Mesendoderm (in vitro differentiated cells): ENCODE data around the gene IGF2BP1.
"Not testable (repeated sequence)": the region's sequence is repeated elsewhere in the genome, so short reads cannot be mapped to it uniquely, and the experiment has no call there.

Source experiments
- DNase-seq: peaks from one replicate; pipeline ENCODE4 v3.0.0; 2013
- H2AK5ac ChIP-seq: 2 replicates; pipeline ENCODE4 v1.6.1; 2013; ENCODE audit warnings: low read length, inconsistent platforms
- H2BK120ac ChIP-seq: 2 replicates; pipeline ENCODE4 v1.6.1; 2013; ENCODE audit warnings: low read depth, mild to moderate bottlenecking, low read length, moderate library complexity, mixed read lengths
- H2BK15ac ChIP-seq: replicated peaks from 2 replicates; pipeline ENCODE4 v1.6.1; 2013; ENCODE audit warnings: low read depth, mild to moderate bottlenecking, moderate library complexity
- H2BK5ac ChIP-seq: 2 replicates; pipeline ENCODE4 v1.6.1; 2013; ENCODE audit warnings: low read length, inconsistent platforms
- H3K18ac ChIP-seq: 2 replicates; pipeline ENCODE4 v1.6.1; 2013; ENCODE audit warnings: mild to moderate bottlenecking, low read length, mixed read lengths
- H3K23ac ChIP-seq: one replicate; pipeline ENCODE4 v1.6.1; 2013; ENCODE audit warnings: low read length
- H3K27ac ChIP-seq: 2 replicates; pipeline ENCODE4 v1.5.1; 2013; ENCODE audit warnings: low read depth, mild to moderate bottlenecking, inconsistent platforms, low read length, moderate library complexity
- H3K27me3 ChIP-seq: 2 replicates; pipeline ENCODE4 v1.6.1; 2013; ENCODE audit warnings: low read length, control low read depth, mild to moderate bottlenecking, inconsistent platforms; ENCODE audit not compliant: insufficient read depth, poor library complexity
- H3K36me3 ChIP-seq: 2 replicates; pipeline ENCODE4 v1.6.1; 2013; ENCODE audit warnings: low read length, inconsistent platforms; ENCODE audit not compliant: control insufficient read depth, insufficient read depth
- H3K4ac ChIP-seq: one replicate; pipeline ENCODE4 v1.6.1; 2013; ENCODE audit warnings: low read depth, mild to moderate bottlenecking, low read length, moderate library complexity
- H3K4me1 ChIP-seq: 2 replicates; pipeline ENCODE4 v1.6.1; 2013; ENCODE audit warnings: low read depth, low read length, inconsistent platforms; ENCODE audit not compliant: control insufficient read depth
- H3K4me2 ChIP-seq: 2 replicates; pipeline ENCODE4 v1.6.1; 2013; ENCODE audit warnings: low read length
- H3K4me3 ChIP-seq: 2 replicates; pipeline ENCODE4 v1.5.1; 2013; ENCODE audit warnings: mild to moderate bottlenecking, low read length
- H3K56ac ChIP-seq: one replicate; pipeline ENCODE4 v1.6.1; 2013; ENCODE audit warnings: low read length
- H3K79me1 ChIP-seq: 2 replicates; pipeline ENCODE4 v1.6.1; 2013; ENCODE audit warnings: low read length, inconsistent platforms
- H3K79me2 ChIP-seq: 2 replicates; pipeline ENCODE4 v1.6.1; 2013; ENCODE audit warnings: mild to moderate bottlenecking, low read length; ENCODE audit not compliant: control insufficient read depth, insufficient read depth
- H3K9ac ChIP-seq: 2 replicates; pipeline ENCODE4 v1.6.1; 2013; ENCODE audit warnings: low read length, inconsistent platforms
- H4K5ac ChIP-seq: one replicate; pipeline ENCODE4 v1.6.1; 2013; ENCODE audit warnings: low read length
- H4K8ac ChIP-seq: one replicate; pipeline ENCODE4 v1.6.1; 2013; ENCODE audit warnings: low read depth, mild to moderate bottlenecking, control low read depth, low read length, moderate library complexity
- WGBS: extraction: QIAGEN DNeasy Blood & Tissue Kit; methylation state at CpG from one replicate; pipeline ENCODE4 v1.1.7; 2013; ENCODE audit warnings: low lambda C conversion rate, missing lambda C conversion rate; ENCODE audit not compliant: insufficient coverage; ENCODE audit errors: extremely low coverage; 5-methylcytosine and 5-hydroxymethylcytosine counted together

The IGF2BP1 gene

DNA sequence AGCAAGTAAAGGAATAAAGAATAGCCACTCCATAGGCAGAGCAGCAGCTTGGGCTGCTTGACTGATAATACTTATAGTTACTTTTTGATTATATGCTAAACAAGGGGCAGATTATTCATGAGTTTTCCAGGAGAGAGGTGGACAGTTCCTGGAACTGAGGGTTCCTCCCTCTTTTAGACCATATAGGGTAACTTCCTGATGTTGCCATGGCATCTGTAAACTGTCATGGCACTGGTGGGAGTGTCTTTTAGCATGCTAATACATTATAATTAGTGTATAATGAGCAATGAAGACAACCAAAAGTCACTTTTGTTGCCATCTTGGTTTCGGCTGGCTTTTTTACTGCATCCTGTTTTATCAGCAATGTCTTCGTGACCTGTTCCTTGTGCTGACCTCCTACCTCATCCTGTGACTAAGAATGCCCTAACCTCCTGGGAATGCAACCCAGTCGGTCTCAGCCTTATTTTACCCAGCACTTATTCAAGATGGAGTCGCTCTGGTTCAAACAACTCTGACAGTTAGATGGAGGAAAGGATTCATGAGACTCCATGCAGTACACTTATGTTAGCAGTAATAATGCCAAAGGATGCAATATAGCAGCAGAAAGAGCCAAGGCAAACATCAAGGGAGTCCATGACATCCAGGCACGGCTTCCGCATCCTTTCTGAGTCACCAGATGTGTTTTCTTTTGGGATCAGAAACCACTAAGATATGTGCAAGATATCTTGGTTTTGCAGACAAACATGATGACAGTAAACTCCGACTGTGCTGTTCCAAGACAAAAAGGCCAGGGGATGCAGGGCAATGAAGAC is 79.6 kb downstream of the IGF2BP1 start:
- H3K4me3 ChIP-seq: no peak overlapping the region
- no peak overlapping the region for H4K5ac ChIP-seq
- no peak overlapping the region for H3K4ac ChIP-seq
- no peak overlapping the region for H2BK5ac ChIP-seq
- DNase-seq: no peak
- no peak overlapping the region for H3K9ac ChIP-seq
- H3K18ac ChIP-seq: no peak overlapping the region
- no peak overlapping the region for H2BK15ac ChIP-seq
- no CpG with 5 or more reads among the region's 7 CpGs for WGBS
- no peaks in the 10 kb centered on the region for H3K4me1 ChIP-seq
- H3K4me2 ChIP-seq: no peak overlapping the region
- H3K79me2 ChIP-seq: no peaks in the 10 kb centered on the region
- no peaks in the 10 kb centered on the region for H3K36me3 ChIP-seq
- no peak overlapping the region for H3K23ac ChIP-seq
- no peak overlapping the region for H3K56ac ChIP-seq
- no peaks in the 10 kb centered on the region for H3K79me1 ChIP-seq
- H2AK5ac ChIP-seq: no peak overlapping the region
- H4K8ac ChIP-seq: no peak overlapping the region
- H3K27me3 ChIP-seq: no peaks in the 10 kb centered on the region
- H3K27ac ChIP-seq: no peak overlapping the region
- no peak overlapping the region for H2BK120ac ChIP-seq

GRCh38 chr17:49078248-49078647 is 81.1 kb downstream of the IGF2BP1 start:
- Histone ChIP-seq H4K8ac (no peak overlapping the region), H3K18ac (no peak overlapping the region), H3K4ac (no peak overlapping the region), H2BK120ac (no peak overlapping the region), H2BK5ac (no peak overlapping the region), H3K23ac (no peak overlapping the region), H3K4me3 (no peak overlapping the region), H3K4me1 (no peaks in the 10 kb centered on the region), H3K4me2 (no peak overlapping the region), H3K79me1 (no peaks in the 10 kb centered on the region), H3K36me3 (no peaks in the 10 kb centered on the region), H3K79me2 (no peaks in the 10 kb centered on the region), H3K56ac (no peak overlapping the region), H4K5ac (no peak overlapping the region), H2BK15ac (no peak overlapping the region), H2AK5ac (no peak overlapping the region), H3K27me3 (no peaks in the 10 kb centered on the region), H3K27ac (no peak overlapping the region), H3K9ac (no peak overlapping the region)
- no peak for DNase-seq
- no CpG with 5 or more reads among the region's 7 CpGs for WGBS

- Histone ChIP-seq H3K9ac (no peak overlapping the region), H3K18ac (no peak overlapping the region), H2BK5ac (no peak overlapping the region), H3K79me1 (no peaks in the 10 kb centered on the region), H2BK120ac (no peak overlapping the region), H2BK15ac (no peak overlapping the region), H3K27me3 (no peaks in the 10 kb centered on the region), H3K4me2 (no peak overlapping the region), H3K23ac (no peak overlapping the region), H3K56ac (no peak overlapping the region), H4K5ac (no peak overlapping the region), H3K4me3 (no peak overlapping the region), H3K4me1 (no peaks in the 10 kb centered on the region), H3K79me2 (no peaks in the 10 kb centered on the region), H2AK5ac (no peak overlapping the region), H3K4ac (no peak overlapping the region), H4K8ac (no peak overlapping the region), H3K36me3 (no peaks in the 10 kb centered on the region), H3K27ac (no peak overlapping the region)
- no CpG with 5 or more reads among the region's 10 CpGs for WGBS
- no peak for DNase-seq
These were observed 82.9 kb downstream of the IGF2BP1 start for GRCh38 chr17:49079840-49080663.

DNA sequence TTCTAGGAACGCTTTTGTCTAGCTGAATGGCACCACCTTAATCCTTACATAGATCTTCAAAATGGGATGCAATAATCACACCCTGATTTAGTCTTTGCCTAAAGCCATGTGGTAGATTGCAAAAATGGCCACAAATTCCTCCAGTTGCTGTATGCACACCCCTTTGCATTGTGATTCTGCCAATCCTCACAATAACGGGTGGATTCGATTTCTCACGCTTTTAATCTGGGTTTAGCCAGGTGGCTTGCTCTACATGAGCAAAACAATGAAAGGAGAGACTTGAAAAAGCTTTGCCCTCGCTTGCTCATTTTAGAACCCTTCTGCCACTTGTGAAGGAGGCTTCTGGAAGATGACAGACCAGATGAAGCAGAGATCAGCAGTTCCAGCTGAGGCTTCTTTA is 85.0 kb downstream of the IGF2BP1 start:
- Histone ChIP-seq H2BK15ac (no peak overlapping the region), H3K56ac (no peak overlapping the region), H2AK5ac (no peak overlapping the region), H3K4me3 (no peak overlapping the region), H3K4ac (no peak overlapping the region), H4K5ac (no peak overlapping the region), H3K27ac (no peak overlapping the region), H3K4me2 (no peak overlapping the region), H3K27me3 (no peaks in the 10 kb centered on the region), H3K79me1 (no peaks in the 10 kb centered on the region), H3K9ac (no peak overlapping the region), H2BK120ac (no peak overlapping the region), H2BK5ac (no peak overlapping the region), H4K8ac (no peak overlapping the region), H3K4me1 (peaks cover 2% of the 10 kb centered on the region), H3K18ac (no peak overlapping the region), H3K79me2 (no peaks in the 10 kb centered on the region), H3K36me3 (no peaks in the 10 kb centered on the region), H3K23ac (no peak overlapping the region)
- no CpG with 5 or more reads among the region's 5 CpGs for WGBS
- DNase-seq: no peak

DNA sequence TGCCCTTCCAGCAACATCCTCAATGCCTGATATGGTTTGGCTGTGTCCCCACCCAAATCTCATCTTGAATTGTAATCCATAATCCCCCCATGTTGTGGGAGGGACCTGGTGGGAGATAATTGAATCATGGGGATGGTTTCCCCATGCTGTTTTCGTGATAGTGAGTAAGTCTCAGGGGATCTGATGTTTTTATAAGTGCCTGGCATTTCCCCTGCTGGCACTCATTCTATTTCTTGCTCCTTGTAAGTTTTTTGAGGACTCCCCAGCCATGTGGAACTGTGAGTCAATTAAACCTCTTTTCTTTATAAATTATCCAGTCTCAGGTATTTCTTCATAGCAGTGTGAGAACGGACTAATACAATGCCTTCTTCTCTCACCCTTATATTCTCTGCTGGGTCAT is 87.9 kb downstream of the IGF2BP1 start:
- not testable (repeated sequence) for H3K56ac ChIP-seq, DNase-seq, H3K36me3 ChIP-seq, H2AK5ac ChIP-seq, H2BK15ac ChIP-seq, H3K18ac ChIP-seq, H4K5ac ChIP-seq, H2BK120ac ChIP-seq, H3K79me2 ChIP-seq, H2BK5ac ChIP-seq, H3K27me3 ChIP-seq, H4K8ac ChIP-seq, H3K4me3 ChIP-seq, H3K4me1 ChIP-seq, H3K4ac ChIP-seq, H3K4me2 ChIP-seq, H3K23ac ChIP-seq, H3K79me1 ChIP-seq, H3K9ac ChIP-seq, H3K27ac ChIP-seq
- WGBS: no CpG with 5 or more reads among the region's 2 CpGs
